SJSA1 (cell line): ENCODE data around the gene RAD23B. TPM values are rescaled to one million over a fixed set of nuclear protein-coding genes. Genes with fewer than 3 reads are reported as not detected.

ENCODE experiments used
- DNase-seq, 2 experiments: peaks; one replicate each; pipeline ENCODE4 v3.0.0-alpha.2; 2015 to 2020; ENCODE audit warnings: low spot score in 2 of 2, low read depth in 1 of 2
- H3K27ac ChIP-seq: fragments of 250-450 bp; sonication (Bioruptor Pico); 2 replicates; pipeline ENCODE4 v1.5.1; 2020; ENCODE audit warnings: mild to moderate bottlenecking, moderate library complexity
- H3K27me3 ChIP-seq: fragments of 250-450 bp; sonication (Bioruptor Pico); replicated peaks from 2 replicates; pipeline ENCODE4 v1.5.1; 2020; ENCODE audit warnings: mild to moderate bottlenecking, moderate library complexity
- H3K36me3 ChIP-seq: fragments of 250-450 bp; sonication (Bioruptor Pico); 2 replicates; pipeline ENCODE4 v1.5.1; 2020; ENCODE audit warnings: mild to moderate bottlenecking
- H3K4me1 ChIP-seq: fragments of 250-450 bp; sonication (Bioruptor Pico); replicated peaks from 2 replicates; pipeline ENCODE4 v1.6.1; 2021; ENCODE audit warnings: mild to moderate bottlenecking
- H3K4me3 ChIP-seq: fragments of 250-450 bp; sonication (Bioruptor Pico); 2 replicates; pipeline ENCODE4 v1.5.1; 2020; ENCODE audit warnings: mild to moderate bottlenecking
- H3K9me3 ChIP-seq: fragments of 250-450 bp; sonication (Bioruptor Pico); replicated peaks from 2 replicates; pipeline ENCODE4 v1.5.1; 2020; ENCODE audit warnings: mild to moderate bottlenecking
- total RNA-seq: library from RNA; depleted of rRNA; stranded (reverse); fragments of >200 nt; shearing (Covaris generic); gene quantifications from 2 replicates; pipeline ENCODE4 v1.2.3, GENCODE V29; 2014

RAD23B gene
- total RNA-seq, 1 experiment from 2014 or later: 81.2 TPM

DNA sequence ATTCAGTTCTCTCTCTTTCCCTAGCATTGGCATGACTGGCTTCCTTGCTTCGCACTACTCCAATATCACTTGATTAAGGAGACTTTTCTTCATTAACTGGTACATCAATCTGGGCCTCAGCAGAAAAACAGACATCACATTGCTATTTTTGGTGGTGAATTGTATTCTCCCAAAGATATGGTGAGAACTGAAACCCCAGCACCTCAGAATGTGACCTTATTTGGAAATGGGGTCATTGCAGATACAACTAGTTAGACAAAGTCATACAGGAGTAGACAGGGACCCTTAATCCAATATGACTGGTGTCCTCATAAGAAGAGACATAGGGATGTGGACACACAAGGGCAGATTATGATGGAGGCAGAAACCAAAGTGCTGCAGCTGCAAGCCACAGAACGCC, 7.5 kb upstream of the RAD23B start:
- Histone ChIP-seq H3K27ac (peak overlapping the region; percentile 60), H3K4me3 (no peak overlapping the region), H3K9me3 (no peaks in the 10 kb centered on the region), H3K36me3 (no peaks in the 10 kb centered on the region), H3K4me1 (peaks cover 18% of the 10 kb centered on the region), H3K27me3 (no peaks in the 10 kb centered on the region)
- DNase-seq: no peak

DNA sequence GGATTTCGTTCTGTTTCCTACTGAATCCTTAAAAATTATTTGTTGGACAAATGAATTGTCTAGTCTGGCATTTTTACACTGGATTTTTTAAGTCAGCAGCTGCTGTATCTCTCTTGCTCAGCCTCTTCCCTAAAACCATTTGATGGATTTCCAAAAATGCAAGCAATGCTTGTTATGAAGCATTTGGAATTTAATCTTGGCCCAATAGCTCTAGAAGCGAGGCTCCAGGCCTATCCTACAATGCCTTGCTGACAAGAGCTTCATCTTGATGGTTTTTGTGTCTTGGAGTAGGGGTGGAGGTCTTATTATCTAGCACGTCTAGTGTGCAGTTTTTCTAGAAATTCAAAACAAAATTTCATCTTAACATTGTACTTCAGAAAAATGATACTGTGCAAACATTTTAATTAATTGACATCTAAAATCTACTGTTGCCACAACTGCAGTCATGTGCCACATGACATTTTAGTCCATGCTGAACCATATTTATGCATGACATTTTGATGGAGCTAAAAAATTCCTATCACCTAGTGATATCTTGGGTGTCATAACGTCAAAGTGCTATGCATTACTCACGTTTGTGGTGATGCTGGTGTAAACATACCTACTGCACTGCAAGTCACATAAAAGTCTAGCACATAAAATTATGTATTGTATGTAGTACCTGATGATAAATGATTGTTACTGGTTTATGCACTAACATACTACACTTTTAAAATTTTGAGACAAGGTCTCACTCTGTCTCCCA, 5.9 kb upstream of the RAD23B start:
- no peak overlapping the region for H3K27ac ChIP-seq
- DNase-seq: no peak
- H3K4me1 ChIP-seq: peaks cover 20% of the 10 kb centered on the region
- H3K36me3 ChIP-seq: no peaks in the 10 kb centered on the region
- no peak overlapping the region for H3K4me3 ChIP-seq
- H3K9me3 ChIP-seq: no peaks in the 10 kb centered on the region
- H3K27me3 ChIP-seq: no peaks in the 10 kb centered on the region

DNA sequence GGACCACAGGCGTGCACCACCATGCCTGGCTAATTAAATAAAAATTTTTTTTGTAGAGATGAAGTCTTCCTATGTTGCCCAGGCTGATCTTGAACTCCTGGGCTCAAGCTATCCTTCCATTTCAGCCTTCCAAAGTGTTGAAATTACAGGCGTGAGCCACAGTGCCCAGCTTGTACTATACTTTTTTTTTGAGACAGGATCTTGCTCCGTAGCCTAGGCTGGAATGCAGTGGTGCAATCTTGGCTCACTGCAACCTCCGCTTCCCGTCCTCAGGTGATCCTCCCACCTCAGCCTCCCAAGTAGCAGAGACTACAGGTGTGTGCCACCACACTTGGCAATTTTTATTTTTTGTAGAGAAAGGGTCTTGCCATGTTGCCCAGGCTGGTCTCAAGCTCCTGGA, 5.3 kb upstream of the RAD23B start:
- H3K4me3 ChIP-seq: no peak overlapping the region
- H3K27me3 ChIP-seq: no peaks in the 10 kb centered on the region
- DNase-seq: no peak
- peaks cover 23% of the 10 kb centered on the region for H3K4me1 ChIP-seq
- no peaks in the 10 kb centered on the region for H3K36me3 ChIP-seq
- no peak overlapping the region for H3K27ac ChIP-seq
- no peaks in the 10 kb centered on the region for H3K9me3 ChIP-seq

DNA sequence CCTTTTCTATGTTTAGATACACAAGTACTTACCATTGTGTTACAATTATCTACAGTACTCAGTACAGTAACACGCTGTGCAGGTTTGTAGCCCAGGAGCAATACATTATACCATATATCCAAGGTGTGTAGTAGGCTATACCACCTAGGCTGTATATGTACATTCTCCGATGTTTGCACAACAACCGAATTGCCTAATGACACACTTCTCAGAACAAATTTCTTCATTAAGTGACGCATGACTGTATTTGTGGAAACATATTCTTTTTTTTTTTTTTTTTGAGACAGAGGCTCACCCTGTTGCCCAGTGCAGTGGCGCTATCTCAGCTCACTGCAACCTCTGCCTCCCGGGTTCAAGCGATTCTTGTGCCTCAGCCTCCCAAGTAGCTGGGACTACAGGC, 4.0 kb upstream of the RAD23B start:
- peaks cover 8% of the 10 kb centered on the region for H3K36me3 ChIP-seq
- H3K27me3 ChIP-seq: no peaks in the 10 kb centered on the region
- H3K9me3 ChIP-seq: no peaks in the 10 kb centered on the region
- no peak overlapping the region for H3K4me3 ChIP-seq
- H3K27ac ChIP-seq: no peak overlapping the region
- no peak for DNase-seq
- peaks cover 20% of the 10 kb centered on the region for H3K4me1 ChIP-seq

DNA sequence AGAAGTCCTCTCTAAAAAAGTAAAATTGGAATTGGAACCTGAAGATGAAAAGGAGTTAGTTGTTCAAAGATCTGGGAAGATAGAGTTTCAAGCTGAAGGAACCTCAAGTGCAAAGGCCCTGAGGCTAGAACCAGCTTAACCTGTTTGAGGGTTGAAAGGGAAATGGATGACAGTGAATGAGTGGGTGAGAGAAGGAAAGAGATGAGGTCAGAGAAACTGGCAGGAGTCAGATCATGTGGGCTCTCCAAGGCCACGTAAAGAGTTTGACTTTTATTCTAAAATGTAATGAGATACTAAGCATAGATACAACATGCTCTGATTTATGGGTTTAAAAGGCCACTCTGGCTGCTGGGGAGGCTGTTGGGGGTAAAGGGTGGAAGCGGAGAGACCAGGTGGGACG, 2.5 kb upstream of the RAD23B start:
- Histone ChIP-seq H3K4me1 (peaks cover 11% of the 10 kb centered on the region), H3K36me3 (peaks cover 14% of the 10 kb centered on the region), H3K9me3 (no peaks in the 10 kb centered on the region), H3K27me3 (no peaks in the 10 kb centered on the region), H3K4me3 (no peak overlapping the region), H3K27ac (no peak overlapping the region)
- DNase-seq: no peak

DNA sequence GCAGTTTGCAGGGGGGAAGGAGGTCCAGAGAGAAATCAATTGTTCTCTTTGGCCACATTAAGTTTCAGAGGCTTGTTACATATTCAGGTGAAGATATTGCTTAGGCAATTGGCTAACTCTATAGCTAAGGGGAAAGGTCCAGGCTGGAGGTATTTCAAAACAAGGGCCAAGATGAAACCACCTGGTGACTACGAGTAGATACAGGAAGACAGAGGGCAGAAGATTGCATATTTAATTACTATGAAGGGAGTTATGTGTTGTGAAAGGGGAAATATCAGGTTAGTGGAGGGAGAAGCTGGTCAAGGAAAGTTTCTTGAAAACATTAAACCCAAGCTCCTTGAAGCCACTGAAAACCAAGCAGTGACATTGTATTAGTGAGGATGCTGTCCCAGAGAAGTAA, 1.9 kb upstream of the RAD23B start:
- Histone ChIP-seq H3K4me3 (no peak overlapping the region), H3K36me3 (peaks cover 20% of the 10 kb centered on the region), H3K4me1 (peaks cover 16% of the 10 kb centered on the region), H3K9me3 (no peaks in the 10 kb centered on the region), H3K27me3 (no peaks in the 10 kb centered on the region), H3K27ac (no peak overlapping the region)
- DNase-seq: no peak

DNA sequence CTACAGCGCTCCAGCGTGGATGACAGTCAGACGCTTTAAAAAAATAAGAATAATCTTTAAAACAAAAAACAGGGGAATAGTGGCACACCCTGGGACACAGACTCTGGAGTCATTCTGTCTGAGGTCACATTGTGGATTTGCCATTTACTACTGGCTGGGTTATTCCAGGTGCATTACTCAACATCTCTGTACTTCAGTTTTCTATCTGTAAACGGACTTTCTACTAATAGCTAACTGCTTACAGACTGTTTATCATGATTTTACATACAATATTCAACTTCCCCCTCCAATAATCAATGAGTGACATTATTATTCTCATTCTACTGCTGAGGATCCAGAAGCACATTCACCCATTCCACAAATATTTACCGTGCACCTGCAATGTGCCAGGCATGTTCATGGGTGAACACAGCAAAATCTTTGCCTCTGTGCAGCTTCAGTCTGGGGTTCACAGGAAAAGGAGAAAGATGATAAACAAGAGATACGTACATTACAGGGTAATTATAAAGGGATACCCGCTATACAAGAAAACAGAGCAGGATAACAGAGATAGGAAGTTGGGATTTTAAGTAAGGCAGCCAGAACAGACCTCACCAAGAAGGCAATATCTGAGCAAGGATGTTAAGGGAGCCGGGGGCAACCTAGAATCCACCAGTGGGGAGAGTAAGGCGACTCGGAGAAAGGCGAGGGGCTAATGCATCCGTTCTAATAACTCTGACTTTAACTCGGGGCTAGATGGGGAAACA, 984 bp upstream of the RAD23B start:
- Histone ChIP-seq H3K36me3 (peaks cover 20% of the 10 kb centered on the region), H3K27me3 (no peaks in the 10 kb centered on the region), H3K4me1 (peaks cover 17% of the 10 kb centered on the region), H3K27ac (peak overlapping the region; percentile 26; the same call in 1 of the 2 replicates), H3K4me3 (peak overlapping the region; percentile 94), H3K9me3 (no peaks in the 10 kb centered on the region)
- no peak for DNase-seq

DNA sequence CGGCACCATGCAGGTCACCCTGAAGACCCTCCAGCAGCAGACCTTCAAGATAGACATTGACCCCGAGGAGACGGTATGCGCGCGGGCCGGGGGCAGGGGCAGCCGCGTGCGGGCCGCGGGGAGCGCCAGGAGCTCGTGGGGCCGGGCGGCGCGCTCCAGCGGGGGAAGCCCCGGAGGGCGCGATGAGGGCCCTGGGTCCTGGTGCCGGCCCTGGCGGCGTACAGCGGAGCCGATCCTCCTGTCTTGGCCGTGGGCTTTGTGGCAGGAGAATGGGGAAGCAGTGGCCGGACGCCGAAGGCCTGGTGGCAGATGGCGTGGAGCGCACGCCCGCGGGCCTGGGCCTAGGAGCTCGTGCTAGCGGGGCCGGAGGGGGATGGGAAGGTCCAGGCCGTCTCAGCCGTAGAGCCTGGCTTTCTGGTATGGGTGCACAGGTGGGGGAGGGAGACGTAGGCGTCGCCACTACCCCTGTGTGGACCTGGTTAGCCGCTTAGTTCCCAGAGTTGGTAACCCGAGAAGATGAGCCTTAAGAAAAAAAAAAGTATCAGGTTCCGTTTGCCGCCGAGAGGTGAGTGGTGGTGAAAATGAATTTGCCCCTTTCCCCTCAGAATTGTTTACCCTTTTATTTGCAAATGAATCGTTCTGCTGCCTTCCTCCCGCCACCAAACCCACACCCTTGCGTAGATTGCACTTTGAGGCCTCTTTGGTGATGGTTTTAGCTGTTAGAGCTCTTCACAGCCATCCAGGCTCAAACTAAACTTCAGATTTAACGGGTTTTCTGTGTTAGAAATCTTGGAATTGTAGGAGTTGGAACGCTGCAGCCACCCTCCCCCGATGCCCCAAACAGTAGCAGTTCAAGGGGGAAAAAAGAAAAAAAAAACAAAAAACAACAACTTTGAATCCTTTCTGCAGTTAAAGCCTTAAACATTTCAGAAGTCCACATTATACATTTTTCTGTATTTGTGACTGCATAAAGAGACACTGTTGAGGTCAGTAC, 841 bp downstream of the RAD23B start:
- peaks cover 17% of the 10 kb centered on the region for H3K4me1 ChIP-seq
- peaks cover 20% of the 10 kb centered on the region for H3K36me3 ChIP-seq
- peak overlapping the region; percentile 97 for H3K27ac ChIP-seq
- H3K9me3 ChIP-seq: no peaks in the 10 kb centered on the region
- DNase-seq: peak; percentile 57 to 69
- H3K27me3 ChIP-seq: no peaks in the 10 kb centered on the region
- peak overlapping the region; percentile 94 for H3K4me3 ChIP-seq

DNA sequence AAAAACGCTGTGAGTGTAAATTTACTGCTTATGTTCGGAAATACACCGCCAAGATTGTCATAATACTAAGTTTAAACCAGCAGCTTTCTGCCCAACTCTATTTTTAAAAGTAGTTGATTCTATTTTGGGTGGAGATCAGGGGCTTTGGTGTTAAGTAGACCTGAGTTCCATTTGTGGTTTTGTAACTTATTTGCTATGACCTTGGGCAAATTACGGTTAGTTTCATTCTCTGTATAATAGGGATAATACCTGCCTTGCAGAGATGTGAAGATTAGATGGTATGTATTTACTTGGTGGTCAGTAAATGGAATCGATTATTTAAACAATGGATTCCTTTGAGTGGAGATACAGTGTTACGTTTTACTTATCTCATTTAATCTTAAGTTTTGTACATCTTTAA, 1.6 kb downstream of the RAD23B start:
- Histone ChIP-seq H3K27ac (no peak overlapping the region), H3K36me3 (peaks cover 20% of the 10 kb centered on the region), H3K9me3 (no peaks in the 10 kb centered on the region), H3K4me3 (peak overlapping the region; percentile 94), H3K4me1 (peaks cover 17% of the 10 kb centered on the region), H3K27me3 (no peaks in the 10 kb centered on the region)
- DNase-seq: no peak

DNA sequence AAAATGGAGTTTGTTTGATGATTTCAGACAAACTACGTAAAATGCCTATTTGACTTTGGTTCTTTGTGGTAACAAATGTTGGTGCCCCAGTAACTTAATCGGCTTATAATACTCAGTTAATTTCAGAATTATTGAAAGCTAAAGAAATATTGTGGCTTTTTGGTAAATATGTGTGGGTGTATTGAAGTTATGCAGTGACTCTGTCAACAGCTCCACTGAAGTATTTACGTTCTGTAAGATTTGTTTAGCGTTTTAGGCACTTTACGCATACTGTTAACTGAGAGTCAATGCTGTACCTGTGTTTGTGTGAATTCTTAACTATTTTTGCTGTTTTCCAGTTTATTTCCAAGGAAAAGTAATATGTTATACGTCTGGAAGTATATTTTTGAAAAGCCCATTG, 2.2 kb downstream of the RAD23B start:
- Histone ChIP-seq H3K27ac (no peak overlapping the region), H3K9me3 (no peaks in the 10 kb centered on the region), H3K4me3 (peak overlapping the region; percentile 94), H3K36me3 (peaks cover 20% of the 10 kb centered on the region), H3K4me1 (peaks cover 17% of the 10 kb centered on the region), H3K27me3 (no peaks in the 10 kb centered on the region)
- no peak for DNase-seq

DNA sequence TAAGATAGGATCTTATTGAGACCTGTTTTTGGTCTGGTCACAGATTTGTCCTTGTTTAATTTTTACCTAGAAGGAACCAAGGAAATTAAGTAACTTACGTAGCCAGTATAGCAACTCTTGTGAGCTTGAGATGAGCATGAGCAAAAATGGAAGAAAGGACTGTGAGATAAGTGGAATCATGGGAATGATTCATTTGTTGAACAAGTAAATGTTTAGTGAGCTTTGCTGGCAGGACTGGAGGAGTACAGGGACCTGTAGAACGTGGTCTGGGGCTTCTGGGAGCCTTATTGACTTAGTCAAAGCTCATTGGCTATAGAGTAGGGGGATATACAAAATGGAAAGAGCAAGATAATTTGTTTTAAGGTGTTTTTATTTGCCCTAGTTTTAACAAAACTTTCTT, 3.0 kb downstream of the RAD23B start:
- DNase-seq: no peak
- H3K27ac ChIP-seq: no peak overlapping the region
- no peaks in the 10 kb centered on the region for H3K27me3 ChIP-seq
- H3K9me3 ChIP-seq: no peaks in the 10 kb centered on the region
- H3K4me1 ChIP-seq: peaks cover 17% of the 10 kb centered on the region
- H3K4me3 ChIP-seq: no peak overlapping the region
- peaks cover 20% of the 10 kb centered on the region for H3K36me3 ChIP-seq

DNA sequence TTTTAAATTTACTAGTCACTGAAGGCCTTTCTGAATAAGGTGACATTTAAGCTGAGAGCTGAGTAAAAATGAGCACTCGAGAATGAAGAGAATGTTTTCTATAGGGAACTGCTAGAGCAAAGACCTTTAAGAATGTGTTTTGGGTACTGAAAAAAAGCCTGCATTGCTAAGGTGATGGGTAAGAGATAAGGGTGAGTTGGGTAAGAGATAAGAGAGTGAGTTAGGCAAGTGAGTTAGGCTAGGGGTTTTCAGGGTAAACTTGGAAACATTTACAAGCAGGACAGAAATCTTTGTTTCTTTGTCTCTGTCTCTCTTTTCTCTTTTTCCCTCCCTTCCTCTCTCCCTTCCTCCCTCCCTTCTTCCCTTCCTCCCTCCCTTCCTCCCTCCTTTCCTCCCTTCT, 5.6 kb downstream of the RAD23B start:
- H3K36me3 ChIP-seq: peaks cover 19% of the 10 kb centered on the region
- H3K4me1 ChIP-seq: peaks cover 12% of the 10 kb centered on the region
- no peaks in the 10 kb centered on the region for H3K9me3 ChIP-seq
- no peak for DNase-seq
- no peaks in the 10 kb centered on the region for H3K27me3 ChIP-seq
- no peak overlapping the region for H3K4me3 ChIP-seq
- H3K27ac ChIP-seq: no peak overlapping the region

DNA sequence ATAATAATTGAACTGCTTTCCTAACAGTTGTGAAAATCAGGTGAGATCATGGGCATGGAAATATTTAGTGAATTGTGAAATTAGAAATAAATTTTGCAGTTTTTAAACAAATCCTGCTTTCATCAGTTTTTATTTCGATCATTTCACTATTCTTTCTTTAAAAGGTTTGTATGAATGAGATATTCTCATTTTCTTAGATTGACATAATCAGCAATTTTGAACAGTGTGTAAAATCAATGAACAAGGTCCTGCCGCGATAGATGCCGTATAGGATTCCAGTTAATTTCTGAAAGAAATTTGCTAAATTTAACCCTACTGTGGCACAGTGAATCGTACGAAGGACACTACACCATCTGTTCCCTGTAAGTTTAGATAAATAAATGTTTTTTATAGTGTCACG, 7.5 kb downstream of the RAD23B start:
- Histone ChIP-seq H3K36me3 (peaks cover 11% of the 10 kb centered on the region), H3K27me3 (no peaks in the 10 kb centered on the region), H3K4me3 (no peak overlapping the region), H3K27ac (no peak overlapping the region), H3K9me3 (no peaks in the 10 kb centered on the region), H3K4me1 (peaks cover 6% of the 10 kb centered on the region)
- DNase-seq: no peak
